Mammary microvascular endothelial cell (primary cell): Measurements from ENCODE around the gene PIGZ. TPM values are rescaled to one million over a fixed set of nuclear protein-coding genes. Genes with fewer than 3 reads are reported as not detected.

Experiments used
- total RNA-seq: library from RNA; depleted of rRNA; stranded (reverse); fragments of >200 nt; gene quantifications from 2 replicates; pipeline ENCODE4 v1.2.3, GENCODE V29; 2015

Gene PIGZ
- total RNA-seq = 2.5 and 4.6 TPM in 2 replicates

DNA sequence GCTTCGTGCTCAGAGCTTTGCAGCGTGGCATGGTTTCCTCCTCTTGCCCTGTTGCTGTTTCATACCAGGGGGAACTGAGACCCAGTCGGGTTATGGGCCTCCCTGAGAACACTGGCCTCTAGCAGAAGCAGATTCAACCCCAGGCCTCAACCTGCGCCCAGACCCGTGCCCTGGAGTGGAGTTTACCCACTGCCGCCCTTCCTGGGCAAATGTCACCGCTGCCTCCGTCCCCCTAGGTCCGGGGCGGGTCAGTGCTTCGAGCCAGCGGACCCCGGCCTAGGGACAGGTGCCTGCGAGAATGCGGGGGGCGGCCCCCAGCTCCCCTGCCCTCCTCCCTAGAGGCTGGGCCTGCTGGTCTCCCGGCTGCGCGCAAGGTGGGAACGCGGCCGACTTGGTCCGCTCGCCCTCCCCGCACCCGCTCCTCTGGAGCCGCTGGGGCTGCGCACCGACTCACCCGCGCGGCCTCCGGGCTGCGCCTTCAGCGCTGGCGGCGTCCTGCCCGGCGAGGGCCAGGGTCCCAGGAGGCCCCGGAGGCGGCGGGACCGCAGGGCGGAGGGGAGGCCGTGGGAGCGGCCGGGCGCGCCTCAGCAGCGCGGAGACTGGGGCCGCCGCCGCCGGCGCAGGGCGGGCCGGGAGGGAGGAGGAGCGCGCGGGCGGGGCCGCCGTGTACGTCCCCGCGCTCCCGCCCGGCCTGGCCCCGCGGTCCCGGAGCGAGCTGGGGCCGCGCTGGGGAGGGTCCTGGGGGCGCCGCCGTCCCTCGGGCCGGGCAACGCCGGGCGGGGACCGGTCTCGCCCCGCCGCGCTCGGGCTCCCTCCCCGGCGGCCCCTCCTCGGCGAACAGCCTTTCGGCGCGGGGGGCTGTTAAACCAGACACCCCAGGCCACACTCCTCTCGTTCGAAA is at the start of gene PIGZ:
TSS of gene PIGZ (minus strand) at position 601 of the 901 bp plus-strand sequence. CDS start 16,802 bp downstream, outside the sequence.

DNA sequence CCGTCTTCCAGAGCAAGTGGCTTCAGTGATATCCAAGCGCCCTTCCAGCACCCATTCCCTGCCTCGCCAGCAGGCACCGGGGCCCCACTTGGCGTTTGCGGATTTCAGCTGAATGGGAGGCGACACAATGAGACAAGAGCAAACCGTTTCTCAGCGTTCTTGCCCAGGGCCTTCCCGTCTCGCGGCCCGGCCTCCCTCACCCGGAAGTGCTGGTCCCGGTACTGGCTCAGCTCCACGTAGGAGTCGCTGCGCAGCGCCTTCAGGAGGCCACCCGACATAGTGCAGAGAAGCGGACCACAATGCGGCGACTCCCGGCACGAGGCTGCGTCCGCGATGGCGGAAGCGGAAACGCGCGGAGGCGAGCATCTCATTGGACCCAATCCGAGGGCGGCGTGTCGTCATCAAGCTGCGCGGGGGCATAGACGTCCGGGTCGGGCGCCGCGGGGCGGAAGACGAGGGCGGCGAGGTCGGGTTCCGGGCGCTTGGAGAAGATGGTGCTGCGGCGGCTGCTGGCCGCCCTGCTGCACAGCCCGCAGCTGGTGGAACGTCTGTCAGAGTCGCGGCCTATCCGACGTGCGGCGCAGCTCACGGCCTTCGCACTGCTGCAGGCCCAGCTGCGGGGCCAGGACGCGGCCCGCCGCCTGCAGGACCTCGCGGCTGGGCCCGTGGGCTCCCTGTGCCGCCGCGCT is 26.3 kb downstream of the PIGZ start, which contains the start of gene NCBP2:
TSS of gene NCBP2 (minus strand) at position 303 of the 689 bp plus-strand sequence. CDS start at position 278, 25 bp downstream.

Other genes starting within 250 kb of the PIGZ start
- 36.1 and 38.6 TPM in 2 replicates for gene PAK2, start 229.0 kb downstream of the PIGZ start, total RNA-seq
- gene SENP5, start 100.9 kb downstream of the PIGZ start, total RNA-seq = 20.1 and 21.1 TPM in 2 replicates
- 46.0 and 46.5 TPM in 2 replicates for gene NCBP2, start 26.3 kb downstream of the PIGZ start, total RNA-seq
- 0.67 and 1.9 TPM in 2 replicates for gene MELTF, start 61.0 kb upstream of the PIGZ start, total RNA-seq